Right lobe of liver (tissue), 4 donors: ENCODE data around the gene GRK7.

ENCODE experiments used
- CTCF ChIP-seq, 4 donors: fragments of 200-600 bp in 3 of 4; fragments of 450-650 bp in 1 of 4; IDR thresholded peaks; one replicate each; pipeline versions ENCODE4 v1.5.1 to v1.8.0; 2016 to 2022; ENCODE audit warnings: antibody characterized with exemption in 4 of 4, mild to moderate bottlenecking in 2 of 4
- POLR2A ChIP-seq: fragments of 450-650 bp; IDR thresholded peaks from one replicate; pipeline ENCODE4 v1.6.1; 2017; ENCODE audit warnings: antibody characterized with exemption, mild to moderate bottlenecking
- donor health status: DM: no; HTN: no; CAD: no.
- donor health status: DM: no; HTN: no; CAD: no.
- donor health status: DM: no; HTN: yes; CAD: no.

GRCh38 chr3:141793476-141794260, 30.5 kb downstream of the GRK7 start:
- TF ChIP-seq CTCF (IDR thresholded peaks at IDR 0.05) (no peak), POLR2A (no peak)
